IMR-90 (cell line): Measurements from ENCODE around the gene CERT1.

ENCODE experiments used
- BHLHE40 ChIP-seq: fragments of 150-350 bp; IDR thresholded peaks from 2 replicates; pipeline ENCODE4 v1.6.1; 2016; ENCODE audit warnings: mild to moderate bottlenecking, low read depth, low read length
- CEBPB ChIP-seq: IDR thresholded peaks from 2 replicates; pipeline ENCODE4 v1.6.1; 2012; ENCODE audit warnings: low read depth, low read length, improper control_type of control experiment
- ELK1 ChIP-seq: fragments of 150-350 bp; IDR thresholded peaks from 2 replicates; pipeline ENCODE4 v1.6.1; 2016; ENCODE audit warnings: low read depth, mild to moderate bottlenecking, low read length, moderate library complexity, borderline replicate concordance
- FOS ChIP-seq: fragments of 150-350 bp; IDR thresholded peaks from 2 replicates; pipeline ENCODE4 v1.6.1; 2016; ENCODE audit warnings: low read depth, low read length
- MAFK ChIP-seq: IDR thresholded peaks from 2 replicates; pipeline ENCODE4 v1.6.1; 2012; ENCODE audit warnings: low read depth, low read length, improper control_type of control experiment
- MAZ ChIP-seq: IDR thresholded peaks from 2 replicates; pipeline ENCODE4 v1.6.1; 2012; ENCODE audit warnings: low read depth, mild to moderate bottlenecking, low read length, improper control_type of control experiment, moderate library complexity, borderline replicate concordance
- MXI1 ChIP-seq: IDR thresholded peaks from 2 replicates; pipeline ENCODE4 v1.6.1; 2012; ENCODE audit warnings: low read depth, mild to moderate bottlenecking, low read length, moderate library complexity, borderline replicate concordance
- POLR2A ChIP-seq: IDR thresholded peaks from 2 replicates; pipeline ENCODE4 v1.6.1; 2012; ENCODE audit warnings: mild to moderate bottlenecking, low read depth, low read length
- RAD21 ChIP-seq: IDR thresholded peaks from 2 replicates; pipeline ENCODE4 v1.6.1; 2012; ENCODE audit warnings: low read length, improper control_type of control experiment
- RCOR1 ChIP-seq: IDR thresholded peaks from 2 replicates; pipeline ENCODE4 v1.6.1; 2012; ENCODE audit warnings: mild to moderate bottlenecking, low read length, improper control_type of control experiment; ENCODE audit not compliant: insufficient replicate concordance
- RFX5 ChIP-seq: IDR thresholded peaks from 2 replicates; pipeline ENCODE4 v1.8.0; 2012; ENCODE audit warnings: low read depth, mild to moderate bottlenecking, low read length, moderate library complexity
- SMC3 ChIP-seq: fragments of 150-350 bp; IDR thresholded peaks from 2 replicates; pipeline ENCODE4 v1.6.1; 2016; ENCODE audit warnings: low read depth, mild to moderate bottlenecking, antibody characterized with exemption, low read length, moderate library complexity
- USF2 ChIP-seq: fragments of 150-350 bp; IDR thresholded peaks from 2 replicates; pipeline ENCODE4 v1.6.1; 2017; ENCODE audit warnings: mild to moderate bottlenecking, antibody characterized with exemption, low read length, low read depth
- TF ChIP-seq, protein P1 (sequence below): conservative IDR thresholded peaks from 2 replicates; pipeline ENCODE4 v1.5.1; 2012; ENCODE audit warnings: mild to moderate bottlenecking, low read depth, low read length, improper control_type of control experiment

GRCh38 chr5:75363726-75364495 lies 147.5 kb downstream of the CERT1 start:
- TF ChIP-seq, protein P1, sequence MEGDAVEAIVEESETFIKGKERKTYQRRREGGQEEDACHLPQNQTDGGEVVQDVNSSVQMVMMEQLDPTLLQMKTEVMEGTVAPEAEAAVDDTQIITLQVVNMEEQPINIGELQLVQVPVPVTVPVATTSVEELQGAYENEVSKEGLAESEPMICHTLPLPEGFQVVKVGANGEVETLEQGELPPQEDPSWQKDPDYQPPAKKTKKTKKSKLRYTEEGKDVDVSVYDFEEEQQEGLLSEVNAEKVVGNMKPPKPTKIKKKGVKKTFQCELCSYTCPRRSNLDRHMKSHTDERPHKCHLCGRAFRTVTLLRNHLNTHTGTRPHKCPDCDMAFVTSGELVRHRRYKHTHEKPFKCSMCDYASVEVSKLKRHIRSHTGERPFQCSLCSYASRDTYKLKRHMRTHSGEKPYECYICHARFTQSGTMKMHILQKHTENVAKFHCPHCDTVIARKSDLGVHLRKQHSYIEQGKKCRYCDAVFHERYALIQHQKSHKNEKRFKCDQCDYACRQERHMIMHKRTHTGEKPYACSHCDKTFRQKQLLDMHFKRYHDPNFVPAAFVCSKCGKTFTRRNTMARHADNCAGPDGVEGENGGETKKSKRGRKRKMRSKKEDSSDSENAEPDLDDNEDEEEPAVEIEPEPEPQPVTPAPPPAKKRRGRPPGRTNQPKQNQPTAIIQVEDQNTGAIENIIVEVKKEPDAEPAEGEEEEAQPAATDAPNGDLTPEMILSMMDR, result no peak
- TF ChIP-seq POLR2A, result no peak
- no peak for TF ChIP-seq CEBPB
- no peak for TF ChIP-seq USF2
- no peak for TF ChIP-seq ELK1
- TF ChIP-seq MXI1, result no peak
- TF ChIP-seq RFX5, result no peak
- no peak for TF ChIP-seq BHLHE40
- no peak for TF ChIP-seq FOS
- TF ChIP-seq RAD21, result no peak
- no peak for TF ChIP-seq MAZ
- no peak for TF ChIP-seq MAFK
- no peak for TF ChIP-seq RCOR1
- no peak for TF ChIP-seq SMC3
